H1 (cell line): ENCODE results near the gene PHLDA1. TPM values are rescaled to one million over a fixed set of nuclear protein-coding genes. Genes with fewer than 3 reads are reported as not detected.

Experiments used
- CTCF ChIA-PET: fragments of 300-600 bp; sonication (Branson Sonifier 250); formaldehyde crosslinking; loops from one replicate; lab custom pipeline; 2021; ENCODE audit not compliant: partially characterized antibody; lab: Charles Lee
- POLR2A ChIA-PET: fragments of 300-600 bp; sonication (Branson Sonifier 250); formaldehyde crosslinking; loops from one replicate; lab custom pipeline; 2021; ENCODE audit warnings: inconsistent platforms; ENCODE audit not compliant: partially characterized antibody; lab: Charles Lee
- DNase-seq, 2 experiments: peaks; one replicate each; pipeline versions ENCODE4 v3.0.0 to v3.0.0-alpha.2; 2010 to 2022; ENCODE audit warnings: low spot score in 2 of 2, low read depth in 1 of 2, mixed read lengths in 1 of 2
- FAIRE-seq: peaks from 2 replicates; lab custom pipeline; 2011; peaks lifted over from hg19 to GRCh38; lab: Jason Lieb, UNC
- H2AFZ ChIP-seq: 2 replicates; pipeline ENCODE4 v1.8.1; 2012; ENCODE audit warnings: low read length, inconsistent platforms
- H2AK5ac ChIP-seq: 2 replicates; pipeline ENCODE4 v1.6.1; 2013; ENCODE audit warnings: low read depth, low read length
- H2BK120ac ChIP-seq: replicated peaks from 2 replicates; pipeline ENCODE3; 2013; ENCODE audit warnings: low read depth, low read length, inconsistent platforms
- H2BK12ac ChIP-seq: 2 replicates; pipeline ENCODE4 v1.6.1; 2013; ENCODE audit warnings: low read depth, low read length
- H2BK15ac ChIP-seq: 2 replicates; pipeline ENCODE4 v1.6.1; 2013; ENCODE audit warnings: low read length
- H2BK20ac ChIP-seq: 2 replicates; pipeline ENCODE4 v1.6.1; 2013; ENCODE audit warnings: low read length
- H2BK5ac ChIP-seq: 2 replicates; pipeline ENCODE4 v1.6.1; 2013; ENCODE audit warnings: low read depth, low read length
- H3K14ac ChIP-seq: 2 replicates; pipeline ENCODE4 v1.6.1; 2013; ENCODE audit warnings: inconsistent platforms; ENCODE audit not compliant: insufficient read length
- H3K18ac ChIP-seq: 2 replicates; pipeline ENCODE4 v1.6.1; 2013; ENCODE audit warnings: low read length; ENCODE audit errors: extremely low read depth
- H3K23ac ChIP-seq: 2 replicates; pipeline ENCODE4 v1.6.1; 2013; ENCODE audit warnings: inconsistent platforms; ENCODE audit not compliant: insufficient read length
- H3K23me2 ChIP-seq: 2 replicates; pipeline ENCODE4 v1.6.1; 2013; ENCODE audit warnings: low read depth, low read length
- H3K27ac ChIP-seq: 2 replicates; pipeline ENCODE4 v1.6.1; 2011; ENCODE audit warnings: low read depth, low read length, inconsistent platforms
- H3K27me3 ChIP-seq, 4 experiments: replicated peaks in 1 of 4; 1 replicate in 1 of 4; 2 replicates in 3 of 4; pipeline versions ENCODE4 v1.6.1 to v1.8.1; 2011 to 2013; ENCODE audit warnings: low read length in 3 of 4, mild to moderate bottlenecking in 3 of 4, inconsistent platforms in 2 of 4, mixed read lengths in 2 of 4, moderate library complexity in 1 of 4; ENCODE audit not compliant: control insufficient read depth in 3 of 4, insufficient read depth in 3 of 4; ENCODE audit errors: extremely low read depth in 1 of 4
- H3K36me3 ChIP-seq, 4 experiments: 2 replicates each; pipeline versions ENCODE4 v1.6.1 to v1.8.1; 2011 to 2013; ENCODE audit warnings: mild to moderate bottlenecking in 4 of 4, low read length in 3 of 4, moderate library complexity in 2 of 4, control low read depth in 1 of 4, inconsistent platforms in 1 of 4; ENCODE audit not compliant: insufficient read depth in 4 of 4, control insufficient read depth in 2 of 4
- H3K4ac ChIP-seq: replicated peaks from 2 replicates; pipeline ENCODE3; 2013; ENCODE audit warnings: low read length, low read depth, mixed read lengths, inconsistent platforms; ENCODE audit not compliant: insufficient read length
- H3K4me1 ChIP-seq, 4 experiments: replicated peaks in 1 of 4; 1 replicate in 1 of 4; 2 replicates in 3 of 4; pipeline versions ENCODE4 v1.6.1 to v1.8.1; 2011 to 2013; ENCODE audit warnings: low read length in 3 of 4, inconsistent platforms in 2 of 4, mixed read lengths in 1 of 4; ENCODE audit not compliant: insufficient read depth in 4 of 4, control insufficient read depth in 3 of 4
- H3K4me2 ChIP-seq, 2 experiments: 2 replicates each; pipeline versions ENCODE4 v1.6.1 to v1.8.1; 2011 to 2013; ENCODE audit warnings: low read depth in 2 of 2, low read length in 2 of 2, control low read depth in 1 of 2, inconsistent platforms in 1 of 2, mild to moderate bottlenecking in 1 of 2; ENCODE audit not compliant: insufficient read depth in 1 of 2
- H3K4me3 ChIP-seq, 4 experiments: fragments of 200-600, 300-600 bp in 1 of 4; sonication (generic), shearing (Covaris generic), sonication (Bioruptor Twin) in 1 of 4; 2 replicates each; pipeline versions ENCODE4 v1.5.1 to v1.8.1; 2011 to 2016; ENCODE audit warnings: low read length in 4 of 4, low read depth in 3 of 4, control low read depth in 2 of 4, inconsistent platforms in 2 of 4, mild to moderate bottlenecking in 2 of 4, mixed read lengths in 1 of 4, moderate library complexity in 1 of 4; ENCODE audit not compliant: insufficient read depth in 2 of 4; ENCODE audit errors: extremely low read depth in 1 of 4
- H3K56ac ChIP-seq: replicated peaks from 2 replicates; pipeline ENCODE3; 2013; ENCODE audit warnings: low read depth, mild to moderate bottlenecking, mixed read lengths, low read length, inconsistent platforms; ENCODE audit not compliant: insufficient read length
- H3K79me1 ChIP-seq: 2 replicates; pipeline ENCODE4 v1.6.1; 2013; ENCODE audit warnings: low read depth, low read length, control low read depth
- H3K79me2 ChIP-seq, 2 experiments: 2 replicates each; pipeline versions ENCODE4 v1.6.1 to v1.8.1; 2012 to 2013; ENCODE audit warnings: low read length in 2 of 2, mild to moderate bottlenecking in 2 of 2, inconsistent platforms in 1 of 2; ENCODE audit not compliant: insufficient read depth in 2 of 2, control insufficient read depth in 1 of 2
- H3K9ac ChIP-seq, 4 experiments: replicated peaks in 1 of 4; 1 replicate in 1 of 4; 2 replicates in 3 of 4; pipeline versions ENCODE4 v1.6.1 to v1.8.1; 2011 to 2013; ENCODE audit warnings: low read depth in 3 of 4, low read length in 3 of 4, control low read depth in 2 of 4, mild to moderate bottlenecking in 2 of 4, moderate library complexity in 2 of 4, inconsistent platforms in 1 of 4; ENCODE audit errors: extremely low read depth in 1 of 4
- H3K9me3 ChIP-seq, 2 experiments: 2 replicates each; pipeline versions ENCODE4 v1.6.1 to v1.8.1; 2012 to 2013; ENCODE audit warnings: mild to moderate bottlenecking in 2 of 2, moderate library complexity in 2 of 2, control low read depth in 1 of 2, inconsistent platforms in 1 of 2, low read depth in 1 of 2, low read length in 1 of 2, mixed read lengths in 1 of 2; ENCODE audit not compliant: insufficient read depth in 2 of 2
- H4K20me1 ChIP-seq, 2 experiments: replicated peaks in 1 of 2; 2 replicates each; pipeline versions ENCODE3 to v1.8.1; 2011 to 2013; ENCODE audit warnings: inconsistent platforms in 2 of 2, low read length in 2 of 2, mild to moderate bottlenecking in 1 of 2; ENCODE audit not compliant: insufficient read depth in 2 of 2, control insufficient read depth in 1 of 2
- H4K5ac ChIP-seq: 2 replicates; pipeline ENCODE4 v1.6.1; 2013; ENCODE audit warnings: low read length, low read depth, mixed read lengths, inconsistent platforms; ENCODE audit not compliant: insufficient read length
- H4K8ac ChIP-seq: 2 replicates; pipeline ENCODE4 v1.8.0; 2013; ENCODE audit warnings: mild to moderate bottlenecking, moderate library complexity, low read length, inconsistent platforms; ENCODE audit not compliant: insufficient read depth; ENCODE audit errors: extremely low read depth
- H4K91ac ChIP-seq: replicated peaks from 2 replicates; pipeline ENCODE3; 2013; ENCODE audit warnings: low read length, mixed read lengths, inconsistent platforms; ENCODE audit not compliant: insufficient read length
- CHD2 ChIP-seq: IDR thresholded peaks from 2 replicates; pipeline ENCODE4 v1.6.1; 2012; ENCODE audit warnings: low read length, improper control_type of control experiment
- EP300 ChIP-seq, 2 experiments: IDR thresholded peaks; 1 replicate in 1 of 2; 2 replicates in 1 of 2; pipeline ENCODE4 v1.6.1; 2011 to 2012; ENCODE audit warnings: low read depth in 2 of 2, low read length in 2 of 2, mild to moderate bottlenecking in 2 of 2, borderline replicate concordance in 1 of 2, inconsistent platforms in 1 of 2, moderate library complexity in 1 of 2
- GABPA ChIP-seq: IDR thresholded peaks from 2 replicates; pipeline ENCODE4 v1.6.1; 2011; ENCODE audit warnings: mild to moderate bottlenecking, low read length, moderate library complexity, borderline replicate concordance; ENCODE audit not compliant: insufficient read depth
- GTF2F1 ChIP-seq: IDR thresholded peaks from 2 replicates; pipeline ENCODE4 v1.6.1; 2012; ENCODE audit warnings: low read depth, low read length, improper control_type of control experiment, borderline replicate concordance
- HDAC2 ChIP-seq, 2 experiments: fragments of 300-600 bp in 1 of 2; sonication (generic) in 1 of 2; IDR thresholded peaks; 2 replicates each; pipeline ENCODE4 v1.6.1; 2011 to 2012; ENCODE audit warnings: low read depth in 2 of 2, low read length in 2 of 2, mild to moderate bottlenecking in 2 of 2, moderate library complexity in 2 of 2, borderline replicate concordance in 1 of 2, inconsistent platforms in 1 of 2
- HDAC6 ChIP-seq: IDR thresholded peaks from one replicate; pipeline ENCODE4 v1.7.1; 2012; ENCODE audit warnings: low read depth, mild to moderate bottlenecking, inconsistent platforms, low read length, moderate library complexity
- KDM1A ChIP-seq: fragments of 200-600, 300-600 bp; sonication (generic); IDR thresholded peaks from 2 replicates; pipeline ENCODE4 v1.7.1; 2016; ENCODE audit warnings: mild to moderate bottlenecking, low read length, borderline replicate concordance
- POLR2AphosphoS5 ChIP-seq: IDR thresholded peaks from 2 replicates; pipeline ENCODE4 v1.6.1; 2011; ENCODE audit warnings: low read depth, low read length
- SAP30 ChIP-seq: fragments of 300-600 bp; sonication (generic); IDR thresholded peaks from 2 replicates; pipeline ENCODE4 v1.7.1; 2012; ENCODE audit warnings: low read length, moderate library complexity, mild to moderate bottlenecking, inconsistent platforms; ENCODE audit not compliant: insufficient read depth, insufficient replicate concordance
- TAF7 ChIP-seq: optimal IDR thresholded peaks from 2 replicates; pipeline ENCODE3; 2011; ENCODE audit warnings: low read depth, mild to moderate bottlenecking, inconsistent platforms, low read length, moderate library complexity, borderline replicate concordance
- YY1 ChIP-seq: IDR thresholded peaks from 2 replicates; pipeline ENCODE4 v1.6.1; 2011; ENCODE audit warnings: low read depth, mild to moderate bottlenecking, low read length
- WGBS, 2 experiments: shearing (Covaris generic) in 1 of 2; methylation state at CpG; one replicate each; pipeline versions ENCODE4 v1.1.6 to v1.1.7; 2013 to 2015; ENCODE audit warnings: low lambda C conversion rate in 2 of 2, mixed read lengths in 2 of 2, inconsistent platforms in 1 of 2, low coverage in 1 of 2, missing lambda C conversion rate in 1 of 2; ENCODE audit not compliant: insufficient replicate concordance in 2 of 2, insufficient coverage in 1 of 2, insufficient read length in 1 of 2; ENCODE audit errors: extremely low coverage in 1 of 2, missing lambda C conversion rate in 1 of 2; 5-methylcytosine and 5-hydroxymethylcytosine counted together
- polyA plus RNA-seq, 7 experiments: library from polyadenylated mRNA; depleted of rRNA in 3 of 7; stranded (reverse) in 5 of 7; unstranded in 2 of 7; fragments of >200 nt in 5 of 7; fragments of 200-250 nt in 2 of 7; gene quantifications; 1 replicate in 5 of 7; 2 replicates in 1 of 7; 4 replicates in 1 of 7; pipeline versions ENCODE4 v1.2.1 to v1.2.3, GENCODE V29; 2011 to 2013; ENCODE audit warnings: missing spikeins in 2 of 7, mixed read lengths in 2 of 7
- total RNA-seq: library from RNA; stranded (reverse); fragmentation: NEBNext Ultra II Directional; extraction: Animal tissue kit (Norgen Biotek cat#: 25700); gene quantifications from 2 replicates; pipeline ENCODE4 v1.2.1, GENCODE V29; 2021

PHLDA1 gene
- total and polyA plus RNA-seq, 2 of the 8 experiments (the other 6 are each of a cell fraction or from before 2014, with no cell fraction given) = 18.9 to 19.4 TPM

GRCh38 chr12:76028571-76029277 lies 2.9 kb downstream of the PHLDA1 start:
- H4K5ac ChIP-seq = no peak overlapping the region
- H2BK120ac ChIP-seq = no peak overlapping the region
- H3K14ac ChIP-seq = no peak overlapping the region
- no peak overlapping the region for H3K18ac ChIP-seq
- H2BK5ac ChIP-seq = no peak overlapping the region
- DNase-seq = no peak
- H2BK15ac ChIP-seq = no peak overlapping the region
- H4K8ac ChIP-seq = no peak overlapping the region
- ChIA-PET CTCF (interaction anchor here (1.1 kb wide), 1 partner anchor 406 kb away, joined by 4 read pairs; no protein-coding TSS in a partner anchor), POLR2A (interaction anchor here (1.2 kb wide), 1 partner anchor 12 kb away, joined by 3 read pairs; no protein-coding TSS in a partner anchor)
- H3K56ac ChIP-seq = no peak overlapping the region
- peaks cover 0 to 14% (median 4%) of the 10 kb centered on the region in 4 experiments; a peak in 6 of 7 replicates for H3K4me1 ChIP-seq
- no peak overlapping the region for H2BK12ac ChIP-seq
- no peaks in the 10 kb centered on the region for H3K9me3 ChIP-seq
- no peak overlapping the region for H3K23ac ChIP-seq
- H4K20me1 ChIP-seq = peaks cover 2 to 4% of the 10 kb centered on the region in 2 experiments
- no peak overlapping the region for H2AK5ac ChIP-seq
- no peak overlapping the region for H4K91ac ChIP-seq
- no peak for FAIRE-seq
- WGBS, 2 experiments = 81% methylated on average over 3 of the region's 3 CpGs; no CpG with 5 or more reads in 1 of the 2 experiments
- peak overlapping the region; percentile 98 to 99 for H3K4me2 ChIP-seq
- peak overlapping the region; percentile 89 to 94 (median 92); a peak in 7 of 8 replicates for H3K4me3 ChIP-seq
- peaks cover 0 to 36% of the 10 kb centered on the region in 2 experiments; a peak in 2 of 4 replicates for H3K79me2 ChIP-seq
- H3K27me3 ChIP-seq = no peaks in the 10 kb centered on the region; a peak in 1 of 7 replicates
- H3K4ac ChIP-seq = no peak overlapping the region
- no peak overlapping the region for H3K27ac ChIP-seq
- H3K79me1 ChIP-seq = peaks cover 4% of the 10 kb centered on the region
- no peak overlapping the region for H2BK20ac ChIP-seq
- peaks cover 0 to 23% (median 0%) of the 10 kb centered on the region in 4 experiments; a peak in 1 of 8 replicates for H3K36me3 ChIP-seq
- TF ChIP-seq TAF7 (no peak), KDM1A (no peak), POLR2AphosphoS5 (no peak), CHD2 (no peak), GTF2F1 (no peak), HDAC6 (no peak), YY1 (no peak), GABPA (no peak), HDAC2 (IDR thresholded peaks at IDR 0.05; ENCODE audit: borderline replicate concordance in 1 of 2, low read depth in 2 of 2, low read length in 2 of 2) (no peak), SAP30 (no peak), EP300 (IDR thresholded peaks at IDR 0.05; ENCODE audit: borderline replicate concordance in 1 of 2, low read depth in 2 of 2, low read length in 2 of 2) (no peak)
- no peak overlapping the region for H2AFZ ChIP-seq
- H3K23me2 ChIP-seq = peaks cover 17% of the 10 kb centered on the region
- peak overlapping the region in 1 of 4 experiments; percentile 54; a peak in 3 of 7 replicates for H3K9ac ChIP-seq
